Measurements from ENCODE around the gene IMPDH1. TPM values are rescaled to one million over a fixed set of nuclear protein-coding genes. Genes with fewer than 3 reads are reported as not detected.

The IMPDH1 gene
- total and polyA plus RNA-seq, 9 donors: 16.5 to 29.9 (median 22.6) TPM

DNA sequence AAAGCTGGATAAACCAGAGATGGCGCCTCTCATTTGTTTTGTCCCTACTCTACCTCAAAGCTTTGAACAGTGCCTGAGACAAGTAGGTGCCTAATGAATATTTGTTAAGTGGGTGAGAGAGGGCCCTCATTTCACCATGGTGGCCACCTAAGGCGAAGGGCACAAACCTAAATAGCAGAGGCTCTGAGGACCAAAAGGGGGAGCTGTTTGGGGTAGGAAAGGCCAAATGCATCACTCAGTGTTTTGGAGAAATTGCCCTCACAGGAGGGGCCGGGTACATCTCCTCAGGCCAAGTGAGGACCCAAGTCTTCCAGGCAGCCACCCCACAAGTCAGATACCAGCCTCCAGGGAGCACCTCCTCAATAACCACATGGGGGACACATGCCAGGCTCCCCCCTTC, 14.0 kb downstream of the IMPDH1 start:
- no peak overlapping the region for H3K4me3 ChIP-seq (ENCODE audit: low read length)
- DNase-seq: no peak
- H3K4me1 ChIP-seq (ENCODE audit: control insufficient read depth, insufficient read depth, low read length): no peaks in the 10 kb centered on the region
- no peaks in the 10 kb centered on the region for H3K9me3 ChIP-seq (replicated peaks; ENCODE audit: control insufficient read depth, low read depth, low read length)
- H3K36me3 ChIP-seq (ENCODE audit: control insufficient read depth, insufficient read depth, low read length): peaks cover 78% of the 10 kb centered on the region
- H3K27me3 ChIP-seq (ENCODE audit: control insufficient read depth, insufficient read depth, low read length): no peaks in the 10 kb centered on the region
- 66% methylated on average over 2 of the region's 3 CpGs for WGBS (ENCODE audit: insufficient coverage)
- H3K27ac ChIP-seq (ENCODE audit: low read length): no peak overlapping the region

DNA sequence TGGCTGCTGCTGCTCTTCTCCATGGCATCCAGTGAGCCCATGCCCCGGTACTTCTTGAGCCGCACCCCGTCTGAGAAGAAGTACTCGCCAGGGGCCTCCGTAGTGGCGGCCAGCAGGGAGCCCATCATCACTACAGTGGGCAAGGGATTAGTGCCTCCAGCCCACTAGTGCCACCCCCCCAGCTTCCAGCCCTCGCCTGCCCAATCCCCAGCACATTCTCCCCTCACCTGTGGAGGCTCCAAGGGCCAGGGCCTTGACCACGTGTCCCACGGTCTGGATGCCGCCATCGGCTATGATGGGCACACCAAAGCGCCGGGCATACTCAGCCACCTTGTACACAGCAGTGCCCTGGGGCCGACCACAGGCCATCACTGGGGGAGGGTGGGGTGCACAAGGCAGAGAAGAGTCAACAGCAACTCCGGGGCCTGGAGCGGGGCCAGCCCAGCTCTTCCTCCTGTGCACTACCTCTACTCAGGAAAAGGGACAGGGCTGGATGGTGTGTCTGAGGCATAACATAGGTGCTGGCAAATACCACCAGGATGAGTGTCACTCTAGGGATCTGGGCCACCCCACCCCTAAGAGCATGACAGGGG, 14.8 kb downstream of the IMPDH1 start:
- H3K9me3 ChIP-seq (replicated peaks; ENCODE audit: control insufficient read depth, low read depth, low read length): no peaks in the 10 kb centered on the region
- H3K27me3 ChIP-seq (ENCODE audit: control insufficient read depth, insufficient read depth, low read length): no peaks in the 10 kb centered on the region
- DNase-seq: no peak
- no peak overlapping the region for H3K4me3 ChIP-seq (ENCODE audit: low read length)
- H3K27ac ChIP-seq (ENCODE audit: low read length): no peak overlapping the region
- H3K4me1 ChIP-seq (ENCODE audit: control insufficient read depth, insufficient read depth, low read length): no peaks in the 10 kb centered on the region
- H3K36me3 ChIP-seq (ENCODE audit: control insufficient read depth, insufficient read depth, low read length): peaks cover 71% of the 10 kb centered on the region
- 96% methylated on average over 13 of the region's 16 CpGs for WGBS (ENCODE audit: insufficient coverage)

DNA sequence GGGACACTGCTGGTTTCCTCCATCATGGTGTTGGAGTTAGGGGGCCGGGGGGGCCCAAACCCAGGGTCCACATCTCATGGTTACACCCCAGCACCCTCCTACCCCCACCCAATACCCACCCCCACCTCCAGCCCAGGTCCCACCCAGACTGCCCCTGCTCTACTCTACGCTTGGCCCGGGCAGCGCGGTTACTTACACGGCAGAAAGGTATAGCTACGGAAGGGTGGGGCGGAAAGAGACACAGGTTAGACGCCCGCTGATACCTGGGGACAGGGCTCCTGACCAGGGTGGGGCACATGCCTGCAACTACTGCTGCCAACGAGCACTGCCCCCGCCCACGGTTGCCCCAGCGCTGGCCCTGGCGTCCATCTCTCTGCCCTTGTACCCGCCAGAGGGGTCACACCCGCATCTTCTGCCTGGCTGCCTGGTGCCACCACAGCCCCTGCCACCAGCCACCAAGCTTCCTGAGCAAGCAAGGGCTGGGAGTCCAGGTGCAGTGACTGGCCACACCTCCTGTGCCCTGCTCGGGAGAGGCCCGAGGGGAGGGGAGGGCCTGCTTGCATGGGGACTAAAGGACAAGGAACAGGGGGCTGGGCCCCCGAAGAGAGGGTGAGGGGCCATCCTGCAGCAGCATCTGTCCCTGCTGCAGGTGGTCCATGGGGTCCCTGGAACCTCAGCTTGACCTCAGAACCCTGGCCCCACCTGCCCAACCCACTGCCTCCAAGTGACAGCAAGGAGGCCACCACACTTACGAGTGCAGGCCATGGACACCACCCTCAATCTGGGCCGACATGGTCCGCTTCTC, 16.1 kb downstream of the IMPDH1 start:
- peaks cover 4% of the 10 kb centered on the region for H3K4me1 ChIP-seq (ENCODE audit: control insufficient read depth, insufficient read depth, low read length)
- peaks cover 68% of the 10 kb centered on the region for H3K36me3 ChIP-seq (ENCODE audit: control insufficient read depth, insufficient read depth, low read length)
- DNase-seq: no peak
- peaks cover 3% of the 10 kb centered on the region for H3K27me3 ChIP-seq (ENCODE audit: control insufficient read depth, insufficient read depth, low read length)
- H3K4me3 ChIP-seq (ENCODE audit: low read length): no peak overlapping the region
- no peaks in the 10 kb centered on the region for H3K9me3 ChIP-seq (replicated peaks; ENCODE audit: control insufficient read depth, low read depth, low read length)
- H3K27ac ChIP-seq (ENCODE audit: low read length): no peak overlapping the region
- WGBS (ENCODE audit: insufficient coverage): 92% methylated on average over 18 of the region's 23 CpGs

DNA sequence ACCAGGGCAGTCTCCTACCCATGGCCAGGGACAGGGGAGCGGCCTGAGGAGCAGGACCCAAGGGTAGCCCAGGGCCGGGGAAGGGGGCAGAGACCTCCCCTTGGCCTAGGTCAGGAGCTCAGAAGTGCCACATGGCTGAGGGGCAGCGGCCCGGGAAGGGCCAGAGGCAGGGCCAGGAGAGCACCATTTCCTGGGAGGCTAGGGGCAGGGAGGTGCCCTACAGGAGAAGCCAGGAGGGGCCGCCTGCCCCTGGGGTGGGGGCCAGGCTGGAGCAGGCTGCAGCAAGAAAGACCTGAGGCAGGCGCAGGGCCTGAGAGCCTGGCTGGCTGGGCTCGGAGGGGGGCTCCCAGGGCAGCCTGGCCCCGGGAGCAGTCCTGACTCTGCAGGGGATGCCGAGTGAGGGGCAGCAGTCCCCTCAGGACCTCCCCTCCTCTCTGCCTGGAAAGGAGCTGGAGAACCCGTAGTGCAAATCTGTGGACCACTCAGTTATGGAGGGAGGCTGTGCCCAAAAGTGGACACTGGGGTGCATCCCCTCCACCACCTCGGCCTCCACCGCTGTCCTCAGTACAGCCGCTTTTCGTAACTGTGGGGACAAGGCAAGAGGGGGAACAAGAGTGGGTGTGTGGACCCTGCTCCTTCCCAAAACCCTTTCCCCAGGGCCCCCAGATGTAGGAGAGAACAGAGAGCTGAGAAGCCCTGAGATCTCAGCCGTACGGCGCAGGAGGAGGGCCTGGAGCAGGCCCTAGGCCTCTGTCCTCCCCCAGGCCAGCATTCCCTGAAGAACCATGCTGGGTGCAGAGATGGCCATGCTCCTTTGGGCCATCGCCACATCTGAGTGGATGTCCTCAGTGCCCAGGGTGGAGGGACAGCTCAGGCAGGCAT, 17.1 kb downstream of the IMPDH1 start:
- Histone ChIP-seq H3K27me3 (ENCODE audit: control insufficient read depth, insufficient read depth, low read length) (peaks cover 12% of the 10 kb centered on the region), H3K36me3 (ENCODE audit: control insufficient read depth, insufficient read depth, low read length) (peaks cover 57% of the 10 kb centered on the region), H3K27ac (ENCODE audit: low read length) (no peak overlapping the region), H3K4me3 (ENCODE audit: low read length) (no peak overlapping the region), H3K9me3 (replicated peaks; ENCODE audit: control insufficient read depth, low read depth, low read length) (no peaks in the 10 kb centered on the region), H3K4me1 (ENCODE audit: control insufficient read depth, insufficient read depth, low read length) (peaks cover 4% of the 10 kb centered on the region)
- no peak for DNase-seq
- WGBS (ENCODE audit: insufficient coverage): 90% methylated on average over 12 of the region's 18 CpGs

DNA sequence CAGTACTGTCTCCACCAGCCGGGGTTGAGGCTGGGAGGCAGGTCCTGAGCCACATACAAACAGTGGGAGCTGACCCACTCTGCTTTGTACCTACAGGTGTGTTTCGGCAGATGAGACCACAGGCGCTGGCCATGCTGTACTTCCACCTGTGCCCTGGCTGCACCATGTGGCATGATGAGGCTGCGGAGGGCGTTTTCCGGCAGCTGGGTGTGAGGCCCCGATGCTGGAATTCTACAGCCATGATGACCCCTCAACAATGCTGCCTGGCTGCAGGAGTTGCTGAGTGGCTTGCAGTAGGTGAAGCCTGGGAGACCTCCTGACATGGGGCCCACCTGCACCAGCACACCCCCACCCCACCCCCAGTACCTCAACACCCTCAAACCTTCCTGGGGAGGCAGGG, 18.0 kb downstream of the IMPDH1 start:
- H3K4me3 ChIP-seq (ENCODE audit: low read length): no peak overlapping the region
- no peak overlapping the region for H3K27ac ChIP-seq (ENCODE audit: low read length)
- peaks cover 9% of the 10 kb centered on the region for H3K4me1 ChIP-seq (ENCODE audit: control insufficient read depth, insufficient read depth, low read length)
- peaks cover 48% of the 10 kb centered on the region for H3K36me3 ChIP-seq (ENCODE audit: control insufficient read depth, insufficient read depth, low read length)
- no peaks in the 10 kb centered on the region for H3K9me3 ChIP-seq (replicated peaks; ENCODE audit: control insufficient read depth, low read depth, low read length)
- DNase-seq: no peak
- 100% methylated on average over 4 of the region's 7 CpGs for WGBS (ENCODE audit: insufficient coverage)
- H3K27me3 ChIP-seq (ENCODE audit: control insufficient read depth, insufficient read depth, low read length): peaks cover 12% of the 10 kb centered on the region

DNA sequence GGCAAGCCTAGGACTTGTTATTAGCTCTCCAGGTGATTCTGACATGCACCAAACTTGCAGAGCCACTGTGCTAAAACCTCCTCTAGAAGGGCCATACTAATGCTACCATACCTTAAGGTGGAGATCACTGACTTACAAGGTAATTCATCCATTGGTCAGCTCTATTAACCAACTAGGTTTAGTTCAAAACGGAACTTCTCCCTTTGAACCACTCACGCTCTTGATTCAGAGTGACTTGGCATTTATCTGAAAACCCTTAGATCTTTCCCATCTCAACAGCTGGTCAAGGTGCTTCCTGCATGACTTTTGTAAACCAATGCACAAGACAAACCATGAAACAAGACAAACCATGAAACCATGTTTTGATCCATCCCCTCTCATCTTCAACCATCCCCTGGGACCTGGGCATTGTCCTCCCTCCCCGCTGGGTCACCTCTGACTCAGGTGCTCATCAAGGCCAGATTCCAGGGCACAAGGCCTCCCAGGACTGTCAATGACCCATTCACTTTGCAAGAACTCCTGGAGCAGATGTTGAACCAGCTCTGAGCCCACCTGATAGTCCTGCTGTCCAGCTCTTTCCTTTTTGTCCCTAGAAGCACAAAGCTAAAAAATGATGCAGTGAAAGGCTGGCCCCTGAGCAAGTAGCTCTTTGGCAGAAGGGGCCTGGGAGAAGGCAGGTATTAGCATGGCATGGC, 18.8 kb downstream of the IMPDH1 start:
- 71% methylated on average over 3 of the region's 3 CpGs for WGBS (ENCODE audit: insufficient coverage)
- H3K36me3 ChIP-seq (ENCODE audit: control insufficient read depth, insufficient read depth, low read length): peaks cover 41% of the 10 kb centered on the region
- H3K4me3 ChIP-seq (ENCODE audit: low read length): no peak overlapping the region
- no peaks in the 10 kb centered on the region for H3K9me3 ChIP-seq (replicated peaks; ENCODE audit: control insufficient read depth, low read depth, low read length)
- peaks cover 12% of the 10 kb centered on the region for H3K27me3 ChIP-seq (ENCODE audit: control insufficient read depth, insufficient read depth, low read length)
- no peak for DNase-seq
- no peak overlapping the region for H3K27ac ChIP-seq (ENCODE audit: low read length)
- H3K4me1 ChIP-seq (ENCODE audit: control insufficient read depth, insufficient read depth, low read length): peaks cover 9% of the 10 kb centered on the region

DNA sequence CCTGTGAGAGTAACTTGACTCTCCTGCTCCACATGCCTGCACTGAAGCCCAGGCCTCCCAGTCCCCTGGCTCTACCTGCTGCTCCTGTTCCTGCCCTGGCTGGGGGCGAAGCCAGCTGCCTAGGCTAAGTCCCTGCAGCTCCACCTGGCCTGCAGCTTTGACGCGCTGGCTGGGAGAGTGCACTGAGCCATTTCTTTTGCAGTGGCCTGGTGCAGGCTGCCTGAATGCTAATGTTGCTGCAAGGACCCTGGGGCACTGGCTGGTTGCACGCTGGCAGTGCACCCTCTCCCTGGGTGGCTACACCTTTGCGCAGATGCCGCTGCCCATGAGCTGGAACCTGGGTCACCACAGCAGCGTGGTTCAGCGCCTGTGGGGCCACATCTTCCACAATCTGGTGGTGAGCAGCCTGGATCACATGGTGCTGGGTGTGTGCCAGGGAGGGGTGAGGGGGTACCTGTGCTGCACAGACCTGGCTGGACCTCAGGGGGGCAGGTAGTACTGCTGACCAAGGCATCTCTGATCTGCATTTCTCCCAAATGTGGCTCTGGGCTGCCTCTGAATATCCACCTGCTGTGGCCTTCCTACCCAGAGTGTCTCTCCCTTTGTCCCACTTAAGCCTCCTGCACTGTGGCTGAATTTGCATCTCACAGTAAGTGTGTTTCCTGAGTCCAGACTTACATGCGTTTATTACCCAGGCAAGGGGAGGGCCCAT, 20.0 kb downstream of the IMPDH1 start:
- peaks cover 12% of the 10 kb centered on the region for H3K27me3 ChIP-seq (ENCODE audit: control insufficient read depth, insufficient read depth, low read length)
- H3K36me3 ChIP-seq (ENCODE audit: control insufficient read depth, insufficient read depth, low read length): peaks cover 28% of the 10 kb centered on the region
- 63% methylated on average over 7 of the region's 9 CpGs for WGBS (ENCODE audit: insufficient coverage)

DNA sequence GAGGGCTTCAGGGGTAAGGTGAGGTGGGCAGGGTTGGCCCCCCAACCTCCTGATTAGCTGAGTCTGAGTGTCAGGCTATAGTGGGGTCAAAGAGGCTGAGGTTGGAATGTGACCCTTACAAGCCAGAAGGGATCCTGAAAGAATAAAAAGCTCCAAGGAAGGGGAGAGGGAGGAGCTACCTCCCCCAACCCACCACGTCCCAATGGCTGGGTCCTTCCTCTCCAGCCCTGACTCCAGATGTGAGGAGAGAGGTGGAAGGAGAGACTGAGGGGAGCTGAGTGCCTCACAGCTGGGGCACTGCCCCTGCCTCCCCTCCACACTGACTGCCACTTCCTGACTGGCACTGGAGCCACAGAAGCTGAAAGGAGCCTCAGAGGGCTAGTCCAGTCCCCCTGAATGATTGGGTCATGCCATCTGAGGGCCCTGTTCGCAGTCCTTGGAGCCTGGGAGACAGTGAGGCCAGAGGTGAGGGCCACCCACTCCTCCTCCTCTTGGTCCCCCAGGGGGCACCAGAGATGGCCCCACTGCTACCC, 20.6 kb downstream of the IMPDH1 start:
- DNase-seq: no peak
- H3K4me3 ChIP-seq (ENCODE audit: low read length): no peak overlapping the region
- no peaks in the 10 kb centered on the region for H3K9me3 ChIP-seq (replicated peaks; ENCODE audit: control insufficient read depth, low read depth, low read length)
- peaks cover 14% of the 10 kb centered on the region for H3K4me1 ChIP-seq (ENCODE audit: control insufficient read depth, insufficient read depth, low read length)
- no CpG with 5 or more reads among the region's 2 CpGs for WGBS (ENCODE audit: insufficient coverage)
- peaks cover 12% of the 10 kb centered on the region for H3K27me3 ChIP-seq (ENCODE audit: control insufficient read depth, insufficient read depth, low read length)
- H3K36me3 ChIP-seq (ENCODE audit: control insufficient read depth, insufficient read depth, low read length): peaks cover 23% of the 10 kb centered on the region
- no peak overlapping the region for H3K27ac ChIP-seq (ENCODE audit: low read length)

More for the DNA sequence above, 20.0 kb downstream of the IMPDH1 start:
- Histone ChIP-seq H3K4me3 (ENCODE audit: low read length) (no peak overlapping the region), H3K4me1 (ENCODE audit: control insufficient read depth, insufficient read depth, low read length) (peaks cover 9% of the 10 kb centered on the region), H3K27ac (ENCODE audit: low read length) (no peak overlapping the region), H3K9me3 (replicated peaks; ENCODE audit: control insufficient read depth, low read depth, low read length) (no peaks in the 10 kb centered on the region)
- no peak for DNase-seq

DNA sequence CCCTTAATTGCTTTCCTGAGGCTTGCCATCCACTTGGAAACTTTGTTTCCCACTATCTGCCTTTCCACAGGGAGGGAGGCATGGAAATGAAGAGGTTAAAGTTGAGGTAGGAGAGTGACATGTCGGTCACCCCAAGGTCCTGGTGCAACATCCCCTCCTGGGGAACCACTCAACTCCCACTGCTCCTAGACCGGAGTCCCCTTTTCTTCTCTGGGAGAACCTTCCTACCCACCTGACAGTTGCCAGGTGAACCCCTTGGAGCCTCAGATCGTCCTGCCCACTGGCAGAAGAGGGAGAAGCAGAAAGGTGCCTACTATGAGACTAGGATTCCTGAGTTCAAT, 21.7 kb downstream of the IMPDH1 start:
- no CpG with 5 or more reads among the region's 3 CpGs for WGBS (ENCODE audit: insufficient coverage)
- DNase-seq: no peak
- no peaks in the 10 kb centered on the region for H3K9me3 ChIP-seq (replicated peaks; ENCODE audit: control insufficient read depth, low read depth, low read length)
- H3K27me3 ChIP-seq (ENCODE audit: control insufficient read depth, insufficient read depth, low read length): peaks cover 12% of the 10 kb centered on the region
- H3K27ac ChIP-seq (ENCODE audit: low read length): no peak overlapping the region
- H3K4me3 ChIP-seq (ENCODE audit: low read length): no peak overlapping the region
- peaks cover 18% of the 10 kb centered on the region for H3K4me1 ChIP-seq (ENCODE audit: control insufficient read depth, insufficient read depth, low read length)
- peaks cover 14% of the 10 kb centered on the region for H3K36me3 ChIP-seq (ENCODE audit: control insufficient read depth, insufficient read depth, low read length)
